Pancreas (tissue), 10 donors: ENCODE results near the gene PRSS53. TPM values are rescaled to one million over a fixed set of nuclear protein-coding genes. Genes with fewer than 3 reads are reported as not detected.

Experiments
- ATAC-seq, 4 donors: fragments of 200-7000 bp; cut with Tn5 transposase; one replicate each; pipeline versions ENCODE4 v1.8.0 to v1.9.1; 2020; ENCODE audit warnings: mild to moderate bottlenecking in 4 of 4, moderate library complexity in 4 of 4
- DNase-seq, 6 donors: peaks; one replicate each; pipeline ENCODE4 v3.0.0-alpha.2; 2020
- FAIRE-seq: peaks from 2 replicates; lab custom pipeline; 2012; peaks lifted over from hg19 to GRCh38; lab: Jason Lieb, UNC
- H3K27ac ChIP-seq, 4 donors: fragments of 200-600 bp; sonication (generic); 1 replicate in 3 of 4; 2 replicates in 1 of 4; pipeline versions ENCODE4 v1.5.0 to v1.8.0; 2020
- H3K27me3 ChIP-seq, 4 donors: fragments of 200-600 bp; one replicate each; pipeline ENCODE4 v1.8.0; 2021
- H3K36me3 ChIP-seq, 3 donors: fragments of 200-600 bp; sonication (generic) in 1 of 3; one replicate each; pipeline versions ENCODE4 v1.5.0 to v1.8.0; 2020 to 2021
- H3K4me1 ChIP-seq, 3 donors: fragments of 200-600 bp; one replicate each; pipeline ENCODE4 v1.8.0; 2021
- H3K4me3 ChIP-seq, 4 donors: fragments of 200-600 bp; sonication (generic) in 2 of 4; one replicate each; pipeline versions ENCODE4 v1.5.0 to v1.8.0; 2020 to 2021
- H3K9me3 ChIP-seq, 4 donors: fragments of 200-600 bp; one replicate each; pipeline ENCODE4 v1.8.0; 2021
- CTCF ChIP-seq, 4 donors: fragments of 200-600 bp; sonication (generic) in 3 of 4; IDR thresholded peaks; one replicate each; pipeline versions ENCODE4 v1.5.0 to v1.8.0; 2021; ENCODE audit warnings: antibody characterized with exemption in 4 of 4
- WGBS, 2 donors: extraction: QIAGEN DNeasy Blood & Tissue Kit; methylation state at CpG; one replicate each; pipeline ENCODE4 v1.1.7; 2013; 5-methylcytosine and 5-hydroxymethylcytosine counted together
- intact Hi-C, 3 donors: fragments of 100-400 bp; cut with DNase I; formaldehyde crosslinking; loops; one replicate each; pipeline versions ENCODE4 v1.11.1 to v1.14.2; 2022
- polyA plus RNA-seq, 2 donors: library from polyadenylated mRNA; stranded (reverse); fragments of 200-250 nt; gene quantifications; one replicate each; pipeline ENCODE4 v1.2.3, GENCODE V29; 2013
- total RNA-seq, 6 donors: library from RNA; stranded (reverse); fragmentation: NEBNext Ultra II Directional in 4 of 6; extraction: Animal tissue kit (Norgen Biotek cat#: 25700) in 4 of 6; gene quantifications; one replicate each; pipeline versions ENCODE4 v1.2.1 to v1.2.4, GENCODE V29; 2021 to 2023
- donor health status: healthy with polysubstance abuse.
- donor health status: DM: no; HTN: no; CAD: no; lungs with moderate emphysema.
- donor health status: DM: no; HTN: no; CAD: no.
- donor health status: control.
- donor health status: control.
- donor health status: Bipolar disorder and iron deficiency.
- donor health status: DM: yes; HTN: yes; CAD: no.
- donor health status: DM: no; HTN: no; CAD: no.
- donor health status: DM: no; HTN: no; CAD: no.
- donor health status: DM: yes; HTN: yes; CAD: no.

PRSS53 gene
- total and polyA plus RNA-seq, 8 donors = 0.52 to 8.2 (median 1.3) TPM

GRCh38 chr16:31077592-31078396 is 10.9 kb downstream of the PRSS53 start:
- ATAC-seq (no peak), FAIRE-seq (no peak), DNase-seq (peak in 1 of 6 donors; percentile 39)
- Histone ChIP-seq H3K9me3 (no peaks in the 10 kb centered on the region), H3K36me3 (peaks cover 0 to 45% (median 24%) of the 10 kb centered on the region in 3 donors), H3K4me3 (no peak overlapping the region), H3K27ac (no peak overlapping the region), H3K27me3 (no peaks in the 10 kb centered on the region), H3K4me1 (peaks cover 0 to 5% (median 0%) of the 10 kb centered on the region in 3 donors)
- no peak for TF ChIP-seq CTCF (IDR thresholded peaks at IDR 0.05)
- intact Hi-C loops = no loop called here
- 92 to 94% methylated on average over 30 of the region's 30 CpGs for WGBS, 2 donors

GRCh38 chr16:31077024-31077423 is 11.7 kb downstream of the PRSS53 start:
- WGBS, 2 donors = 94 to 95% methylated on average over 13 of the region's 13 CpGs
- peaks cover 0 to 9% (median 5%) of the 10 kb centered on the region in 3 donors for H3K4me1 ChIP-seq
- no peaks in the 10 kb centered on the region for H3K27me3 ChIP-seq
- no peak for ATAC-seq
- no peak overlapping the region for H3K4me3 ChIP-seq
- no peaks in the 10 kb centered on the region for H3K9me3 ChIP-seq
- FAIRE-seq = no peak
- peaks cover 0 to 45% (median 24%) of the 10 kb centered on the region in 3 donors for H3K36me3 ChIP-seq
- TF ChIP-seq CTCF (IDR thresholded peaks at IDR 0.05) = no peak
- H3K27ac ChIP-seq = no peak overlapping the region
- intact Hi-C loops = no loop called here
- DNase-seq = peak in 1 of 6 donors; percentile 8

- Histone ChIP-seq H3K9me3 (no peaks in the 10 kb centered on the region), H3K36me3 (peaks cover 0 to 45% (median 24%) of the 10 kb centered on the region in 3 donors), H3K27ac (no peak overlapping the region), H3K4me1 (peaks cover 0 to 12% (median 5%) of the 10 kb centered on the region in 3 donors), H3K4me3 (no peak overlapping the region), H3K27me3 (no peaks in the 10 kb centered on the region)
- intact Hi-C loops = no loop called here
- WGBS, 2 donors = 64 to 66% methylated on average over 16 of the region's 16 CpGs
- ATAC-seq (no peak), DNase-seq (peak in 2 of 6 donors; percentile 18 to 33), FAIRE-seq (no peak)
- no peak for TF ChIP-seq CTCF (IDR thresholded peaks at IDR 0.05)
Observed at GRCh38 chr16:31076319-31076718, 12.4 kb downstream of the PRSS53 start.

GRCh38 chr16:31074814-31075183 is 13.9 kb downstream of the PRSS53 start:
- ATAC-seq (no peak), DNase-seq (no peak), FAIRE-seq (no peak)
- intact Hi-C loops = no loop called here
- peak overlapping the region; percentile 56 to 90 (median 83) for H3K27ac ChIP-seq
- peaks cover 0 to 12% (median 5%) of the 10 kb centered on the region in 3 donors for H3K4me1 ChIP-seq
- H3K4me3 ChIP-seq = peak overlapping the region; percentile 65 to 100 (median 90)
- 0 to 1% methylated on average over 7 of the region's 7 CpGs for WGBS, 2 donors
- no peaks in the 10 kb centered on the region for H3K27me3 ChIP-seq
- peaks cover 0 to 34% (median 14%) of the 10 kb centered on the region in 3 donors for H3K36me3 ChIP-seq
- TF ChIP-seq CTCF (IDR thresholded peaks at IDR 0.05) = no peak
- no peaks in the 10 kb centered on the region for H3K9me3 ChIP-seq
